Gastroesophageal sphincter (tissue), 4 donors: Measurements from ENCODE around the gene TRIM15. TPM values are rescaled to one million over a fixed set of nuclear protein-coding genes. Genes with fewer than 3 reads are reported as not detected.

Experiments used
- ATAC-seq: fragments of 150-250 bp; one replicate; pipeline ENCODE4 v1.9.1; 2016; ENCODE audit warnings: mild to moderate bottlenecking, moderate library complexity
- H3K27ac ChIP-seq, 4 donors: fragments of 200-600 bp; sonication (generic) in 3 of 4; 1 replicate in 3 of 4; 2 replicates in 1 of 4; pipeline ENCODE4 v1.5.1; 2016 to 2019
- H3K27me3 ChIP-seq: fragments of 200-600 bp; sonication (generic); one replicate; pipeline ENCODE4 v1.5.1; 2019
- H3K36me3 ChIP-seq, 2 donors: fragments of 200-600 bp; sonication (generic); one replicate each; pipeline ENCODE4 v1.5.1; 2019; ENCODE audit warnings: control low read depth in 1 of 2
- H3K4me1 ChIP-seq, 3 donors: fragments of 200-600 bp; sonication (generic); 1 replicate in 2 of 3; 2 replicates in 1 of 3; pipeline ENCODE4 v1.5.1; 2016 to 2019; ENCODE audit warnings: control low read depth in 2 of 3
- H3K4me3 ChIP-seq, 2 donors: fragments of 200-600 bp; sonication (generic); one replicate each; pipeline ENCODE4 v1.5.1; 2019; ENCODE audit warnings: mild to moderate bottlenecking in 1 of 2, moderate library complexity in 1 of 2
- H3K9me3 ChIP-seq, 3 donors: fragments of 200-600 bp; sonication (generic); one replicate each; pipeline ENCODE4 v1.5.1; 2017 to 2019; ENCODE audit warnings: control low read depth in 2 of 3
- CTCF ChIP-seq, 4 experiments: fragments of 200-600 bp in 2 of 4; fragments of 450-650 bp in 2 of 4; sonication (generic) in 1 of 4; IDR thresholded peaks; one replicate each; pipeline ENCODE4 v1.5.1; 2017 to 2019; ENCODE audit warnings: antibody characterized with exemption in 4 of 4, mild to moderate bottlenecking in 2 of 4, moderate library complexity in 2 of 4
- EP300 ChIP-seq: sonication (generic); formaldehyde crosslinking; IDR thresholded peaks from one replicate; pipeline ENCODE4 v1.6.1; 2017; ENCODE audit warnings: antibody characterized with exemption, mild to moderate bottlenecking
- POLR2A ChIP-seq, 2 donors: fragments of 450-650 bp; IDR thresholded peaks; one replicate each; pipeline ENCODE4 v1.6.1; 2017; ENCODE audit warnings: antibody characterized with exemption in 2 of 2, mild to moderate bottlenecking in 2 of 2, moderate library complexity in 1 of 2
- POLR2AphosphoS5 ChIP-seq: sonication (generic); formaldehyde crosslinking; IDR thresholded peaks from one replicate; pipeline ENCODE4 v1.6.1; 2017; ENCODE audit warnings: antibody characterized with exemption
- WGBS, 2 donors: methylation state at CpG; one replicate each; pipeline ENCODE4 v1.1.5; 2018; ENCODE audit warnings: low coverage in 1 of 2; 5-methylcytosine and 5-hydroxymethylcytosine counted together
- total RNA-seq, 4 donors: library from RNA; depleted of rRNA; stranded (reverse); fragments of >200 nt; gene quantifications; one replicate each; pipeline ENCODE4 v1.1.0, GENCODE V29; 2016

TRIM15 gene
- total RNA-seq, 4 donors from 2014 or later = not detected

- 41 to 47% methylated on average over 5 to 6 of the region's 6 CpGs for WGBS, 2 donors
- TF ChIP-seq CTCF (IDR thresholded peaks at IDR 0.05) (no peak), EP300 (no peak), POLR2A (IDR thresholded peaks at IDR 0.05) (no peak), POLR2AphosphoS5 (no peak)
Measured at GRCh38 chr6:30167101-30167500, 3.8 kb downstream of the TRIM15 start.

GRCh38 chr6:30168741-30169140, 5.4 kb downstream of the TRIM15 start:
- H3K27me3 ChIP-seq = peaks cover 80% of the 10 kb centered on the region
- H3K9me3 ChIP-seq = no peaks in the 10 kb centered on the region
- WGBS, 2 donors = 33 to 67% methylated on average over 1 of the region's 1 CpG
- H3K4me1 ChIP-seq = peaks cover 0 to 9% (median 7%) of the 10 kb centered on the region in 3 donors
- no peaks in the 10 kb centered on the region for H3K36me3 ChIP-seq
- no peak for TF ChIP-seq EP300
- TF ChIP-seq POLR2AphosphoS5 = no peak
- TF ChIP-seq POLR2A (IDR thresholded peaks at IDR 0.05) = no peak
- TF ChIP-seq CTCF (IDR thresholded peaks at IDR 0.05) = no peak
- H3K4me3 ChIP-seq = no peak overlapping the region
- H3K27ac ChIP-seq = no peak overlapping the region
- no peak for ATAC-seq

More at GRCh38 chr6:30167101-30167500, 3.8 kb downstream of the TRIM15 start:
- no peak for ATAC-seq
- peaks cover 72% of the 10 kb centered on the region for H3K27me3 ChIP-seq
- H3K9me3 ChIP-seq = no peaks in the 10 kb centered on the region
- peaks cover 0 to 6% (median 5%) of the 10 kb centered on the region in 3 donors for H3K4me1 ChIP-seq
- no peak overlapping the region for H3K27ac ChIP-seq
- H3K36me3 ChIP-seq = no peaks in the 10 kb centered on the region
- no peak overlapping the region for H3K4me3 ChIP-seq

GRCh38 chr6:30169658-30170614, 6.6 kb downstream of the TRIM15 start:
- no peak for ATAC-seq
- H3K4me1 ChIP-seq = peaks cover 0 to 9% (median 7%) of the 10 kb centered on the region in 3 donors
- peaks cover 79% of the 10 kb centered on the region for H3K27me3 ChIP-seq
- no peaks in the 10 kb centered on the region for H3K36me3 ChIP-seq
- 15 to 38% methylated on average over 6 to 7 of the region's 7 CpGs for WGBS, 2 donors
- no peak overlapping the region for H3K27ac ChIP-seq
- no peak overlapping the region for H3K4me3 ChIP-seq
- H3K9me3 ChIP-seq = no peaks in the 10 kb centered on the region
- TF ChIP-seq CTCF (IDR thresholded peaks at IDR 0.05) (peak; percentile 45 to 64 (median 53)), EP300 (no peak)

GRCh38 chr6:30171677-30172471, 8.5 kb downstream of the TRIM15 start:
- Histone ChIP-seq H3K4me1 (peaks cover 0 to 9% (median 7%) of the 10 kb centered on the region in 3 donors), H3K27me3 (peaks cover 91% of the 10 kb centered on the region), H3K36me3 (no peaks in the 10 kb centered on the region), H3K4me3 (peak overlapping the region in 1 of 2 donors; percentile 22), H3K9me3 (no peaks in the 10 kb centered on the region), H3K27ac (no peak overlapping the region)
- ATAC-seq = no peak
- 8 to 10% methylated on average over 10 to 18 of the region's 62 CpGs for WGBS, 2 donors
- no peak for TF ChIP-seq POLR2A (IDR thresholded peaks at IDR 0.05)
- TF ChIP-seq POLR2AphosphoS5 = no peak
- TF ChIP-seq EP300 = no peak
- TF ChIP-seq CTCF (IDR thresholded peaks at IDR 0.05) = no peak
